GM19438 (cell line): Measurements from ENCODE around the gene NLGN1.

Experiments
- ATAC-seq: cut with Tn5 transposase; IDR thresholded peaks from one replicate; pipeline ENCODE4 v1.9.1; 2021; ENCODE audit warnings: low read depth; ENCODE audit not compliant: unreplicated experiment

Gene NLGN1

DNA sequence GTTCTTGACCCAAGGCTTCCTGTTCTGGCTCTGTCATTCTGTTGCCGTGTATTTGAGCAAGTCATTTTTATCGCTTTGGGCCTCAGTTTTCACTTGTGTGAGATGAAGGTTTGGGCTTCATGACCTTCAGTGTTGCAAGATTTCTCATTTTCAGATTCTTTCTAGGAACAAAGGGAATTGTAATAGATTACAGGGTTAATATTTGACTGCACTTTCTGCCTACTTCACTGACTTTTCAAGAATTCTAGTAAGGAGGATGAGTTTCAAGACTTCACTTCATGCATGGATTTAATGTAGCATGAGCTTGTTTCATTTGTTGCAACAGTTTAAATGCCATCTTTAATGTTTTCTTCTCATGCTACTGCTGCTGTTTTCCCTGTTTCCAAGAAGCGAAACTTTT lies 226.5 kb downstream of the NLGN1 start:
- ATAC-seq, result no peak

DNA sequence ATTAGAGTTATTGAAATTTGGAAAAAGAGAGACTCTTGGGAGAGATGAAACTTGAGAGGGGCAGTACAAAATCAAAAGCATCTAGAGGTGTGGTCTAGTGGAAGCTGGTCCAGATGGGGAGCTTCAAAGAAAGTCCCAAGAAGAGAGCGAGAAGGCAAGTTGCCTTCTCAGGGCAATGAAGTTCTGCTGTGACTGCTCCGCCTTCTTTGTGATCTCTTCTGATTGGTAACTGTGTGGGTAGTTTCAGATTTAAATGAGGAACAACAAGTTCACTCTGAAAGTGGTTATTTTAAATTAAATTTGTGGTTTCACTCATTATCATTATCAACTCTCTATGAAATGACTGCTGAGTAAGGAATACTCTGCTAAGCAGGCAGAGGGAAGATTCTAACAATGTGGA lies 233.3 kb downstream of the NLGN1 start:
- no peak for ATAC-seq

DNA sequence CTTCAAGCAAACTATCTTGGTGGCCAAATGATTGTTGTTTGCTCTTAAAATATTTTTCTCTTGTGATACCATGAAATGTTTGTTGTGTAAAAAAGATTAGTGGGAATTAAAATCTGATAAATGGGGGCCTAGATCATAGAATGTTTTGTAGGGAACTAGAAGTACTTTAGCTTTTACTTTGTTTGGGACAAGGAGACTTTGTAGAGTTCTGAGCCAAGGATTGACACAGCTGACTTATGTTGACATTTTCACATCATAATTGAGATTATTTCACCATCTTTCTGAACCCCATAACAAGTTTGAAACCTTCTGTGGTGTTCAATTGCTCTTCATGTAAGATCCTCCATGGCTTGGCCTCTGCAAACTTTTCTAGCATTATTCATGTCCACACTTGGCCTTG lies 235.4 kb downstream of the NLGN1 start:
- ATAC-seq, result no peak

DNA sequence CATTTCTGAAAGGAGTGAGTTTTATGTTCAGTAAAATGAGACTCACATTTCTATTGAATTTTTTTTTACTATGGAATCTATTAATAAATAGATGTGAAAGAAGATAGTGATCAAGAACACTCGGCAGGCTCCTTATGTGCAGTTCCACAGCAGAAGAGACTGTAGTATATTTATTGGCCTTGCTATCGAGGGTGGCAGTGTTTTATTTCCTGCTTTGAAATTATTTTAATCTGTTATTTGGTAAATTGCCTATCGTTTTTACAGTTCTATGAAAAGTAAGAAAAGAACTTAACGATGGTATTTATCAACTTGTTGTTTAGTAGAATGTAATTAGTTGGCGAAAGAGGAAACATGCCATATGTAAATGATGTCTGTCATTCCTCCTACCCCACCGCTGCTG lies 238.3 kb downstream of the NLGN1 start:
- ATAC-seq, result no peak

DNA sequence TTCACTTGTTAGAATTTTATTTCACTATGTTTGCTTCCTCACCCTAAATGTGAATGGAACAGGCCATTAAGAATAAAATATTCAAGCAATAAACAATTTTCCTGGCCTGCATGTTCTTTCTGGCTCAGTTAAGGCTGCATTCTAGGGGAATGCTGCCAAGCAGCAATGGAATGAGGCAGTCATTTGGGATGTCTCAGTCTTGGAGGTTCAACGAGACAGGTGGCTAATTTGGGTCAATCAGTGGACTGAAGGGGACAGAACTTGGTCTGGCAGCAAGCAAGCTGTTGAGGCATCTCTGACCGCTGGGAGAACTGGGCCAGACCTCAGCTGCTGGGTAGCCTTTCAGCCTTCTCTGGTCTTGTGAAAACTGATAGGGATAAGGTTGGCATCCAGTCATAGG lies 241.6 kb downstream of the NLGN1 start:
- no peak for ATAC-seq

DNA sequence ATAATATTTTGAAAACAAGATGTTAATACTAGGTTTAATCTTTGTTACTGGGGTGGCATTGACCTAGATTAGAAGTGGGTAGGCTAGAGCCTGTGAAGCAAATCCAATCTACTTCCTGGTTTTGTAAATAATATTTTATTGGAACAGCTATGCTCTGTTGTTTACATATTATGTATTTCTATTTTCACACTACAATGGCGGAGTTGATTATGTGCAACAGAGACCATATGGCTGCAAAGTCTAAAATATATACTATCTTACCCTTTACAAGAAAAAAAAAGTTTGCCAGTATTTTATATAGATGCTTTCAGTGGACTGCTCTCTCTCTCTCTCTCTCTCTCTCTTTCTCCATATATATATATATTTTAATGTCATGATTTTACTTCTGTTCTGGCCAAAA lies 244.2 kb downstream of the NLGN1 start:
- ATAC-seq, result no peak

DNA sequence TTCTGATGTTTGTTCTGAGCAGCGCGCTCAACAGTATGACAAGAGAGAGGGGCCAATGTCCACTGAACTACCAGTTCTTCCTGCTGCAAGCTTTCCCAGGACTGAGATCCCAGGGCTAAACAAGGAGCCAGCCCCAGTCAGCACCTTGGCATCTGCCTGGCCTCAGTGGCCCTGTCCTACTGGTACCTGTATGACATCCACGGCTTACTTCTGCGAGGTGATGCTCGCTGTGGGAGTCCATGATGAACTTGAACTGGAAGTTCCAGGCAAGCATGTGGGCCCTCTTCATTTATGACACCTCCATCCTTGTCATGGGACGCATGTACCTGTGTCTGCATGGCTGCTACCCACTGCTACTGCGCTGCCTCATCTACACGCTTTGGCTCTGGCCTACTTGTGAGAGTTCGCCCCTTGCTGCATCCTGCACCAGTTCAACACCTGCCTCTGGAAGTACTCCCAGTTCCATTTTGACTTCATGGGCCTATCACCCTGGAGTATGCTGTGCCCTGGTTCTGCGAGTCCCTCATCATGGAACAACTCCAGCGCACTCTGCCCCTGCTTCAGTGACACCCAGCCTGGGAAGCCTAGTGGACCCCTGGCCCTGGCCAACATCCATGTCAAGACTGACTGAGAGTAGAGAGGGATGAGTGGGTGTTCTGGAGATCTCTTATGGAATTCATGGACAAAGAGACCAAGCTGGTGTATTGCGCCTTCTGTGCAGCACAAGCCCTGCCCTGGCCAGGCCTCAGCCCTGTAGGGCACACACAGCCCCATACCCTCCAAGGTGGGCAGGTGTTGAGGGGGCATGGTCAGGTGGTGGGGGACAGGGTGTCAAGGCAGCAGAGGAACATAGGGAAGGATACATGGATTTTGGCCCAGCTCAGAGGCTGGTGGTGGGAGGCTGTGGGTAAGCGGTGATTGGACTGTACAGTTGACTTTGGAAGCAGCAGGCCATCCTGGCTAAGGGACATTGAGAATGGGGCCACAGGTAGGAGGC lies 246.8 kb downstream of the NLGN1 start:
- ATAC-seq, result no peak

DNA sequence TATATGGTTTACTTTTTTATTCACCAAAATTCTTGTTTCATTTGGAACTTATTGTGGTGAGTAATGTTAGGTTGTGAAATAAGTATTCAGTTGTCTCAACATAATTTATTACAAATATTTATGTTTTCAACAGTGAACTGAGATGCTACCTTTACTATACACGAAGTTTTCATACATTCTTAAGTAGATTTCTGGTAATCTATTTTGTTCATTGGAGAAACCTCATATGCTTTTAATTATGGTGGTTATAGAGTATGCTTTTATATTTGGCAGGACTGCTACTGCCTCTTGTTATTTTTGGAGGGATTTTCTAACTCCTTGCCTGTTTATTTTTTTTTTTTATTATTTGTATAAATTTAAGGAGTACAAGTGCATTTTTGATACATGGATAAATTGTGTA lies 253.1 kb downstream of the NLGN1 start:
- no peak for ATAC-seq

DNA sequence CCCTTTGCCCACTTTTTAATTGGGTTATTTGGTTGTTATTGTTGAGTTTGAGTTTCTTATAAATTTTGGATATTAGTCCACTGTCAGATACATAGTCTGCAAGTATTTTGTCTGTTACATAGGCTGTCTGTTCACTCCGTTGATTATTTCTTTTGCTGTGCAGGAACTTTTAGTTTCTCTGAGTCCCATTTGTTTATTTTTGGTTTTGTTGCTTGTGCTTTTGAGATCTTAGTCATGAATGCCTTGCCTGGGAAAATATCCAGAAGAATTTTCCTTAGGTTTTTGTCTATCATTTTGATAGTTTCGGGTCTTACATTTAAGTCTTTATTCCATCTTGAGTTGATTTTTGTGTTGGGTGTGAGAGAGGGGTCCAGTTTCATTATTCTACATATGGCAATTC lies 254.5 kb downstream of the NLGN1 start:
- no peak for ATAC-seq

DNA sequence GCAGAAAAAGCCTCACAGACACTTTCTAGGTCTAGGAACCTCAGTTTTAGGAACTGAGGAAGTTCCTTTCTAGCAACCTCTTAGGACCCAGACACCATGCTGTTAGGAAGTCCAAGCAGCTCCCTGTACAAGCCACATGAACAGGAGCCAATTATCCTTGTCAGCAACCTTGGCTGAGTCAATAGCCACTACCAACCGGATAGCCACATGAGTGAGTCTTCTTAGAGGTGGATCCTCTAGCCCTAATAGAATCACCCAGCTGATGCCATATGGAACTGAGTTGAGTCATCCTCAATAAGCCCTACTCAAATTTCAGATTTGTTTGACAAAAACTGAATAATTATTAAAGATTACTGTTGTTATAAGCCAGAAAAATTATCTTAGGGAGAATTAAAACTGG lies 256.2 kb downstream of the NLGN1 start:
- no peak for ATAC-seq

DNA sequence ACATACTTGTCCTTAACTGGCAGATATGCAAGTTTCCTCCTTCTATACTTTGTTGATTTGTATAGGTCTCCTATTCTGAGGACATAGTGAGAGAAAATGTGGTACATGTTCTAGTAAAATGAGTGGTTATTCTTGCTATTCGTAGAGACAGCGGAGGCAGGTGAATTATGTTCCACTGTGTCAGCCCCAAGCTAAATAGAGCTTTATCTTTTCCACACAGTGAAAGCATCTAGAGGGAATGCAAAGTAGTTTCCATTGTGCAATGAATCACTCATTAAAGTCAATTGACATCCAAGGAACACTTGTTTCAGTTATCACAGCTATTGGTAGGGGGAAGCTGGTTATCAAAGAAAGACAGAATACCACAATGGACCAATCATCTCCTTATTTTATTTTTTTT lies 262.4 kb downstream of the NLGN1 start:
- ATAC-seq, result no peak

DNA sequence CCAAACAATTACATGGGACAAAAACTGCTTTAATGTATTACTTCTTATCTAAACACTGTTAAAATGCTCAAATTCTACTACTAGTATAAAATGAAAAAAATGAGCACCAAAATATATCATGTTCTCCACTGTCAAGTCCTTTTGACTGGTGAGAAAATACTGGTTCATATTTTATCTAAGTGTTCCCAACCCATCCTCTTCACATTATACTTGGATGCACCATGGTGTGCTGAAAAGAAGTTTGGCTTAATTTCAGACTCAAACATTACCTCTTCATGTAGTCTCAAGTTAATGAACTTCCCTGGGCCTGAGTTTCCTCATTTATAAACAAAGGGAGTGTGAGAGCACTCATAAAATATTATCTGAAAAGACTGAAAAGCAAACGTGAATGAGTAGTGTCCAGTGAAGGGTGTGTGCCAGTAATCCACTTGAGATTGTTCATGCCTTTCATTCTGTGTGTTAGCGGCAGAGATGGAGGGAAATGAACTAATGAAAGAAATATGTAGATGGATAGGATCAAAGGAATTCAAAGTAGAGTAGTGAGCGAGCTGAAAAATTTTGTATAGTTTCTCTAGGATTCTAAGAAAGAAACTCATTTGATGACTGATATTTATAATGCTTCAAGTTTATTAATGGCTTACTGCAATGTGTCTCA lies 263.2 kb downstream of the NLGN1 start:
- ATAC-seq, result no peak

DNA sequence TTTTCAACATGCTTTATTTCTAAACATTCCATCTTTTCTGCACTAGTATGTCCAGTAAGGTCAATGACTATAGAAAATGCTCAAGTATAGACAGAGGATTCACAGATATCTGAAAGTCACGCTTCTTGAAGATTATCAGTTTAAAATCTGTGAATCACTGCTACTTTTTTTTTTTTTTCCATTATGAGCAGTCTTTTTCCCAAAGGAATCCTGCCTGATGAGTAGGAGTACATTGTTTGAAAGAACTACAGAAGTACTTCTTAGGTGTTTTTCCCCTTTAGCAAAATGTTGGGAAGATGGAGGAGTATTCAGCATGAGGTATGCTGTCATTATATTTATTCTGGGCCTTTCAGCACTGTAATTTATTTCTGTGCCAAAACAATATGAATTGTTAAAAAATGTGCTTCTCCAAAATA lies 266.2 kb downstream of the NLGN1 start:
- ATAC-seq, result no peak

DNA sequence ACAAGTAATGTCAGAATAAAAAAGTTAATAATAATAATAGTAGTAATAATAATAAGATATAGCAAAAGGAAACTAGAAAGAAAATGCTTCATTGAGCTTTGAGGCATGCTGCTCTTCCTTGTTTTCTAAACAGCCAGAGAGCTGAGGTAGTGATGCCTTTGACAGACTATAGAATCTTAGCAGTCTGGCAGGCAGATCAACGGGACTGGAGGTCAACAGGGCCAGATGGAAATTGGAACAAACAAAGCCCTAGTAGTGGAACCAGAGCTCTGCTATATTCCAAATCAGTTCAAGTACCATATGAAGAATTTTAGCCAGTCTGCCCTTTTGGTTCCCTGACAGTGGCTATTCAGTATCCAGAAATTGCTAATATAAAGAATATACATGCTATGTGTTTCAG lies 278.6 kb downstream of the NLGN1 start:
- ATAC-seq, result no peak

DNA sequence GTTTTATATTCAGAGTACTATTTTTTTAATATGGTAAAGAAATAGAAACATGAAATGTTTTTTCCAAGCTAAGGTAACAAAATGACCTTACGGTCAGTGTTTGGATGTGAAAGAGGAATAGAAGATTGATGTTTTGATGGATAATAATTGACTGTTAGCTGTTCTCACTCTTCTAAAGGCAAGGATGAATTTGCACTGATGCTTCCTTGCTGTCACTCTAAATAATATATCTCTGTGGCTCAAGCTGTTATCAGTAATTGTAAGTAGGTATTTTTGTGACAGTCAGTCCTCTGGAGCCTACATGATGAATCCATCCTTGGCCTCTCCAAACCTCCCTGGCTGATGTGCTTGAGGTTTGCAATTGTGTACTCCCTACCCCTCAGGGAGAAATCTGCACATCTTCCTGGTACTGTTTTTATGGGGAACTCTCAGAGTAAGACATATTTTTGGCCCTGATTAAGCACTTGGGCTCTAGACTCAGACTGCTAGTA lies 283.7 kb downstream of the NLGN1 start:
- no peak for ATAC-seq

DNA sequence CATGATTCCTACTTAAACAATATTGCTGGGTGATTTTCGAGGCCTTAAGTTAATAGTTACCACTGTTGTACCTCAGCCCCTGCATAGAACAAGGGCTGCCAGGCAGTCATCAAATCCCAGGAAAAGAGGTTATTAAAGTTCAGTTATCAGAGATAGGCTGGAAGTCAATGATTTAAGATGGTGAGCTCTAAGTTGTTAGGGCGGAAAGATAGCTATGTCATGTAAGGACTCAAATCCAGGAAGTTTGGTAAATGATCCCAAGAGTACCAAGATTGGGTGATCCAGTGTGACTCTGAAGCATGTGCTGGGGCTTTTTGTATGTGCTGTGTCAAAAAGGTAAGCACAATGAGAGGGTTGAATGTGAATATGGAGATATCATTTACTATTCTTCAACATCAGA lies 287.9 kb downstream of the NLGN1 start:
- no peak for ATAC-seq

DNA sequence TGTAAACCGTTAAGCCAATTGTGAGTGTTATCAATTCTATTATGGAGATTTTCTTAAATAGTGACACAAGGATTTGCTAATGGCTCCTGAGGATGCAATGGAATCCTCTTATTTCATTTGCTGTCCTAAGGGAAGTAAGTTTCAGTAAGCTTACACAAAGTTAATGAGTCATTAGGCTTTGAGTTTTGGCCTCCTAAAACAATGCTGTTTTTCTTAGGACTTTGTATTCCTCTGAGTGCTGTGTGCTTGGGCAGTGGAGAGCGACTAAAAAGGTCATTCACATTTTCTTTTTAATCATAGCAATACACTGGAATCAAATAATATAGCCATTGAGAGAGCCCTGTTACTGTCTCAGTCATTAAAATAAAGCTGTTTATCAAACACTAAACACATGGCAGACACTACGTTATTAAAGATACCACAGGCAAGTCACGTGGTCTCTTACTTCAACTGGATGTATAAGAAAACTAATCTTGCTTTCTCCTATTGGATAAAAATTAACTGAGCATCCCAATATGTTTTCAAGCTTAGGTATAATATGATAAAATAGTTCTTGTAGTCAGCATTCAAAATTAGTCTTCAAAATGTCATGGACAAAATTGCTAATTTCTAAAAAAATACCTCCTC lies 290.8 kb downstream of the NLGN1 start:
- ATAC-seq, result no peak

DNA sequence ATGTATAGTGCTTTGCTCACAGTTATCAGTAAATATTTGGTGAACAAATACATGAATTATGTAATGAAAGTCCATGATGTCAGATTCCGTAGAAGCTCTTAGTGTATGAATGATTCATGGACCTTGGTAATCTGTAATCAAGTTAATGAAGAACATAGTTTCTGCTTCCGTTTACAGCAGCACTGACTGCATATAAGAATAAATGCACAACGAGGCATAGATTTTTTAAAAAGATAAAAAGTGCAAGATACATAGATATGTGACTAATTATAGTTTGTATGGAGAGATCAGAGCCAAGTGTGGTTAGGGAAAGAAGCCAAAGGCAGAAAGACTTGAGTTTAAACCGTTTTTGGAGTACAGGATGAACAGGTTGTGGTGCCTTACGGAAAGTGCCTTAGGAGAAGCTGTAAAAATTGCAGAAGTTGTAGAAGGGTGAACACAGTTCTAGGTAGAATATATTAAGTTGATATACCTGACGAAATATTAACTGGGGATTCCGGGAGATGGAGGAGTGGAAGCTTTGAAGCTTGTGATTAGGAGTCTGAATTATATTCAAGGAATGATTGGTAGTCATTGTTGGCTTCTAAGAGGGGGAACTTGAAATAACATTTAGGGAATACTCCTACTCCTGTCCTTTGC lies 293.1 kb downstream of the NLGN1 start:
- no peak for ATAC-seq

DNA sequence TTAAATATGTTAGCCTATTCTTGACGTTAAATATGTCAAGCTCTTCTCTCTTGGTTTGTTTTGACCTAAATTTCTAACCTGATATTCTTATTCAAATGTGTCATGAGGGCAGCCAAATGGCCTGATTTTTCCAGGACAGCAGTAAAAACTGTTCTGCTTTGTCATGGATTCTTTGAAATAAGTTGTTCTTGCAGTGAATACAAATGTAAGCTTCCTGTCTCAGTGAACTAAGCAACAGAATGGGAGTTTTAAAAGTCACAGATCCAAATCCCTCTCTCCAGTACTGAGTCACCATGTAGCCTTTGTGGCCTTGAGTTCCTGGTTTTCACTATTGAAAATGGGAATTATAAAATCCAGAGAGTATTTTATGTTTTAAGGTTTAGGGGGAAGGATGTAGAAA lies 301.8 kb downstream of the NLGN1 start:
- ATAC-seq, result no peak

DNA sequence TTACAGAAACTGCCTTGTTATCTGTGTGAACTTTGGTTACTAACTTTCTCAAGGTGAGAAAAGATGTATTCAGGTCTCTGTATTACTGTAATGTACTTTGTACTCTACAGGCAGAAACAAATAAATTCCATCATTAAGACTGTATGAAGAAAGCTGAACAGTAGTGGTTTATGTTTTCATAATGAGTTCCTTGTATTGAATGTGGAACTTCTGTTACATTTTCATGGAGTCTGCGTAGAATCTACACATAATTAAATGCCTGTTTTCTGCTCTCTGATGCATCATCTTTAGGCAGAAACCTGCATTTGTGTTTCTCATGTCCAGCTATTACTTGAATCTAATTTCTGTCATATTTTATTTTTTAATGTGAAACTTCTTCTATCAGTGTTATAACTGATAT lies 302.8 kb downstream of the NLGN1 start:
- no peak for ATAC-seq

DNA sequence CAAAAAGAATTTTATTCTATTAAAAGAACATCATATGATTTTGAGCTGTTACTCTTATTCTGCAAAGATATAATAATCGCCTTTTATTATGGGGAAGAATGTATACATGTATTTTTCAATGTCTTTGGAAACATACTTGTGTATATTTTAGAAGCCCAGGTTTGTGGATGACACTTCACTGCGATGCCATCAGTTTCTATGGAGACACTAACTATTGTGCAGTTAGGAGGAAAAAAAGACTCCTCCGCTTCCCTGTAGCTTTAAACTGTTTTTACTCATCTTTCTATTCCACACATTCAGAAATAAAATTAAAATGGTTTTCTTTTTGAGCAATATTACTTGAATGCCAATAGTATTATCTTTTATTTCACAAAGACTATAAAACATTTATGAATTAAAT lies 305.0 kb downstream of the NLGN1 start:
- no peak for ATAC-seq
